ENCODE results near the gene RAP1B.

DNA sequence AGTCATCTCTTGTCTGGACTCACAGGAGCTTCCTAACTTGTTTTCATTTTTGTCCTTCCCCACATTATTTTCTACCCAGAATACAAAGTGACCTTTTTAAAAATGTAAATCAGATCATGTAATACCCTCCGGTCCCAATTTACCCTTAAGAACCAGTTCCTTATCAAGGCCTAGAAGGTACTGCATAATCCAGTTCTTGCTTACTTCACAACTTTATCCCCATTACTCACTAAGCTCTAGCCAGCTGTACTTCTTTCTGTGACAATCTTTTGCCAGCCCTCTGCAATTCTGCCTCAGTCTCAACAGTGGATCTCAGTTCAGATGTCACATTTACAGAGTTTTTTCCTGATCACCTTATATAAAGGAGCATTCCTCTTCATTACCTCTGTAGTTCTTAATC, 11.6 kb downstream of the RAP1B start:
- TF ChIP-seq FOXK2 (IDR thresholded peaks at IDR 0.05) = no peak
- no peak for TF ChIP-seq CTBP1 (IDR thresholded peaks at IDR 0.05; ENCODE audit: borderline replicate concordance)
- TF ChIP-seq SP1 (IDR thresholded peaks at IDR 0.05) = no peak
- TF ChIP-seq SUZ12 (IDR thresholded peaks at IDR 0.05) = no peak
- TF ChIP-seq ZNF384 (IDR thresholded peaks at IDR 0.05) = no peak
- TF ChIP-seq BHLHE40 (IDR thresholded peaks at IDR 0.05; ENCODE audit: borderline replicate concordance) = no peak
- TF ChIP-seq LEF1 (IDR thresholded peaks at IDR 0.05; ENCODE audit: borderline replicate concordance) = no peak

Data from HEK293T (cell line).